Epidermal melanocyte (primary cell): ENCODE results near the gene TEAD1.

Source experiments
- DNase-seq: peaks from one replicate; pipeline ENCODE4 v3.0.0; 2011; ENCODE audit warnings: low spot score; ENCODE audit not compliant: insufficient read length

The TEAD1 gene

DNA sequence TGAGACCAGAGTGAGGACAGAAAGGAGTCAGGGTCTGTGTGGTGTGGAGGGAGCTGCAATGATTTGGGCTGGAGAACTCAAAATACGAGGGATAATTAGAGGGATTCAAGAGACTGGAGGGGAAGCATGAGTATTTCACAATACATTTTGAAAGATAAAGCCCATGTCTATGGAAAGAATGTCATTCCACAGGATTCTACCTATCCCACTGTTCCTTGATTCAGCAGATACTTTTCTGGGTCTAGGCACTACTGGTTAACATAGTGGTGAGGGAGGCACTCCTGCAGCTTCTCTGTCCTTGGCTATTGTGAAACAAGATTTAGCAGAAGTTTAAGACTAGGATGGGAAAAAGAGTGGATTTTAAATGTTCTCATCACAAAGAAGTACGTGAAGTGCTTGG is 262.0 kb downstream of the TEAD1 start:
- DNase-seq, result no peak

DNA sequence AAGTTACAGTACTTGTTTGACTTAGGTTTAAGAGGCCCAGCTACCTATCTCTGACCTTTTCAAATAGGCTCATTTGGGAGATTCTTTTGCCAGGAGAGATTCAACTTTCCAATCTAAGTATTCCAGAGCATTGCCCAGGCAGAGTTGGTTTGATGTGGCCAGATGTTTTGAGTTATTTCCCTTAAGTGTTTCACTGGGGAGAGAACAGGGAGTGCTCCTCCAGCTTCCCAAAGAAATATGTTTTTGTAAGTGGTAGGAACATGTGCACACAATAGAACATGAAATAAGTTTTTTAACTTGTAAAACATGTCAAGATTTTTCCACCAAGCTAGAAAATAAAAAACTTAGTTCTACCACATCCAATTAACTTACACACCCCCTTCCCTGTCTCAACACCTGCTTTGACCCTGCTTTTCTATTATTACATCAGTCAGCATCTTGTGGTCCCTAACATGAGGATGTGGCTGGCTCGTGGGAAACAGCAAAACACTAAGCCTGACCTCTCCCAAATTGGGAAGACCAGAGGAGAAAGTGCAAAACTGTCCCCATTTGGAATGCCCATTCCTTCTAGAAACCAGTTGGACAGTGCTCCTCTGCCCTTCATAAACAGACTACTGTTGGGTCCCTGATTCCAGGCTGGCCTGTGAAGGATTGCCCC is 264.5 kb downstream of the TEAD1 start:
- no peak for DNase-seq

DNA sequence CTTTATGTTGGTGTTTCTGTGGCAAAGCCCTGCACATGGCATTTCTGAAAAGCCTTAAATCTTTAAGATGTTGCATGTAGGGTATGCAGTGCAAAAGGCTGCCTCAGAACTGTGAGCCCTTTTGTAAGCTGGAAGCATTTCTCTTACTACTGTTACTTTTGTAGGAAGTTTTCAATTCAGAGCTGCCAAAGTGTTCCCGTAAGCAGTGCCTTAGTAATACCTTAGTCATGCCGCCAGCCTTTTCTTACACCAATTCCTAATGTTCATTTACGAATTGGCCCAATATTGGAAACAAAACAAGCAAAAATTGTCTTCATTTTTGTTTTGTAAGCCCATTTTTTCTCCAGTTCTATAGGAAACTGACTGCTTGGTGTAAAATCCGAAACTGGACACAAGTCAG is 267.4 kb downstream of the TEAD1 start:
- DNase-seq, result no peak

DNA sequence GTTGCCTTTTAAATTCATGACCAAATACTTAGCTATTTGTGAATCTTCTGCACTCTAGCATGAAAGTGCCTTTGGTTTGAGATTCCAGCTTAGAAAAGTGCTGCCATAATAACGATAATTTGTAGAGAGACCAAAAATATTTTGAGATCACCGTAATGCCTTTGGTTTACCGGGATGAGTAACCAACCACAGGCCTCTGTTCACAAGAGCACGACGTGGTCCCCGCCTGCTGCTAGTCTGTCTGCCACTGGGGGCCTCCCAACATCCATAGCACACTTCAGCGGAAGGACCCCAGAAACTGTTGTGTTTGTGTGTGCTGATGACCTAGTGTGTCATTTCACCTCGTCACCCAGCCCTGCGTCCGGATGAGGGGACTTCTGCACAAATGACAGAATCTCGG is 267.9 kb downstream of the TEAD1 start:
- DNase-seq, result no peak

DNA sequence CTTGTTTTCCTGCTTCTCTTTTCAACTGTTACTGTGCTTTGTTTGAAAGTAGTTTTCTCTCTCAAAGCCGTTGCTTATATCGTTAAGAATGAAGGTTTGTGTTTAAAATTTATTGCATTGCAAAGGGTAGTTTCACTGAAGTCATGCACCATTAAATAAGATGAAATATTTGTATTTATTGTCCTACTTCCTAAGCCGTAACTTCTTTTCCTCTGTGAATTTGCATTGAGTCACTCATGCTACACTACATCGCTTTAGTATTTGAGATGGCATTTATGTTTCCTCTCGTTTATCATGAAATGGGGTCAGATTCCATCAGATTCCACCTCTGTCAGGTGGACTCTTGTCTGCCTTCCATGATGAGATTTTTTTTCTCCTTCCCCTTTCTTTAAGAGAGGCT is 269.1 kb downstream of the TEAD1 start:
- DNase-seq, result no peak

DNA sequence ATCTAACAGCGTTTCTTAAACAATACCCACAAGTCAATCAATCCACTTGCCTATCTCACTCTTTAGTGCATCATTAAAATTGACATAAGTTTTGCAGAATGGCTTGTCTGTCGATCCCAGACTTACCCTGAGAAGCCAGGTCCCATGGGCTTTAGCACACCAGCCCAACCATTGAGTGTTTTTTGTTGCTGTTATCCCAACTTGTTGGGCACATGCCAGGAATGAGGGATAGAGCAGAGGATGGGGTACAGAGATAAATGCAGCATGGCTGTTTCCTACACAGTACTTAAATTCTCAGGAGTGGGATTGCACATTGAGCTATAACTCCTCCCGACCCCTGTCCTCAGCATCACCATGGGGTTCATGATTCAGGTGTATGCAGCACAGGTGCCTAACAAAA is 270.7 kb downstream of the TEAD1 start:
- no peak for DNase-seq

DNA sequence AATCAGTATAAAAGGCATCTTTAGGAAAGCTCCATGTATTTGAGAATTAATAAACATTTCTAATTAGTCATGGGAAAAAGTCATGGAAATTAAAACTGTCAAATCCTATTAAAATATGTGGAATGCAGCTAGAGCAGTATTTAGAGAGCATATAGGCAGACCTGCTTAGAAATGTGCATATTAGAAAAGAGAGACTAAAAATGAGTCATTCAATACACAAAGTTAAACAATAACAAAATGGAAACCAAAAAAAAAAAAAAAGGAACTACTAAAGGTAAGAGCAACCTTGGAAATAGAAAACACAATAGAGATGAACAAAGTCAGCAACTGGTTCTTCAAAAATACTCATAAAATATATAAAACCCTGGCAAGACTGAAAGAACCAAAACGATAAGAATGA is 275.2 kb downstream of the TEAD1 start:
- no peak for DNase-seq

DNA sequence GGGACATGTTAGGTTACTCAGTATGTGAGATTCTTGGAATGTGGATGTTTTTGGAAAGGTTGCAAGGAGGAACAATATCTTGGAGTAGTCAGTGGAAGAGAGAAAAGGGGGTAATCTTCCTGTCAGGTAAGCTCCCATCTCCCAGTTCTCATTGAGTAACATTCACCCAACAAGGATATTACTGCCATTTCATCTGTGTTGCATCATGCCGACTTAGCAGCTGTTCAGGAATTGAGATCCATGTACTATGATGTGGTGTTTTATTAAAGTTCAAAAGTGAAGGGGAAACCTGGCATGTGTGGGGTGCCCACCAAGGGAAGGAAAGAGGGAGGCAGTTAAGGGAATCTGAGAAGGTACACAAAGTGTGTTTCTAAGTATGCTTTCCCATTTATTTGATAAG is 276.4 kb downstream of the TEAD1 start:
- no peak for DNase-seq

DNA sequence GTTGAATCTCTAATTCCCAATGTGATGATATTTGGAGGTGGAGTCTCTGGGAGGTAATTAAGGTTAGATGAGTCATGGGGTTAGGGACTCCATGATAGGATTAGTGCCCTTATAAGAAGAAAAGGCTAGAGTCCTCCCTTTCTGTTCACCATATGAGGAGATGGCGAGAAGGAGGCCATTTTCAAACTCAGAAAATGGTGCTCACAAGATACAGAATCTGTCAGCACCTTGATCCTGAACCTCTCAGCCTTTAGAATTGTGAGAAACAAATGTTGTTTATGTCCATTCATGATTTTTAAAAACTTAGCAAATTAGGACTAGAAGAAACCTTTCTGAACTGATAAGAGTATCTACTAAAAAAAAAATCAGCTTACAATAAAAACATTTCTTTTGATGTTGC is 277.2 kb downstream of the TEAD1 start:
- no peak for DNase-seq

DNA sequence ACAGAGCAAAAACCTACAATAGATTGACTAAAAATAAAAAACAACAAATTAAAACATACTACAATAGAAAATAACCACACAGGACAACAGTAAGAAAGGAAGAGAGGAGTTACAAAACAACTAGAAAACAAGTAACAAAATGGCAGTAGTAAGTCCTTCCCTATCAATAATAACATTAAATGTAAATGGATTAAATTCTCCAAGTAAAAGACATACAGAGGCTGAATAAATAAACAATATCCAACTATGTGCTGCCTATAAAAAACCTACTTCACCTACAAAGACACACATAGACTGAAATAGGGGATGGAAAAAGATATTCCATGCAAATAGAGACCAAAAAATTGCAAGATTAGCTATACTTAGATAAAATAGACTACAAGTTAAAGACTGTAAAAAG is 277.9 kb downstream of the TEAD1 start:
- no peak for DNase-seq

DNA sequence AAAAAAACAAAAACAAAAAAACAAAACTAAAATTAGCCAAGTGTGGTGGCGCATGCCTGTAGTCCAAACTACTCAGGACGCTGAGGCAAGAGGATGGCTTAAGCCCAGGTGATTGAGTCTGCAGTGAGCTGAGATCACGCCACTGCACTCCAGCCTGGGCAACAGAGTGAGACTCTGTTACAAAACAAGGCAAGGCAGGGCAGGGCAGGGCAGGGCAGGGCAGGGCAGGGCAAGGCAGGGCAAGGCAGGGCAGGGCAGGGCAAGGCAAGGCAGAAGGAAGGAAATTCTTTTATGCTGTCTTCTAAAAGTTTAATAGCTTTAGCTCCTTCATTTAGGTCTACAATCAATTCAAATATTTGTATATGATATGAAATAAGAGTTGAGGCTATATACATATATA is 284.8 kb downstream of the TEAD1 start:
- DNase-seq, result no peak

DNA sequence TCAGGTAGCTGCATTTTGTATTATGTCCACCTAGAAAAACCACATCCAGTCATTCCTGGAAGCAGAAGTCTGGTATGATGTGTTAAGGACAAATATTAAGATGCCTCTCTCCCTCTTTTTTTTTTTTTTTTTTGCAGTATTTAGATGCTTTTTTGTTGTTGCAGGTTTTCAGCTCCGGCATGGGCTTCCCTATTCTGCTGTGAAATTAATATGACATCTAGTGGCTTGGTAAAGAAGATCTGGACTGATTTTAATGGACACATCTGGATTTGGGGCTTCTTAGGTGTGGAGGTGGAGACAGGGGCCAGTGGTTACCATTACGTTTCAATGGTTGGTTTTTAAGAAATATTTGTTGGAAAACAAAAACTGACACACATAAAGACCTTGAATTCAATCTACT is 287.4 kb downstream of the TEAD1 start:
- no peak for DNase-seq

DNA sequence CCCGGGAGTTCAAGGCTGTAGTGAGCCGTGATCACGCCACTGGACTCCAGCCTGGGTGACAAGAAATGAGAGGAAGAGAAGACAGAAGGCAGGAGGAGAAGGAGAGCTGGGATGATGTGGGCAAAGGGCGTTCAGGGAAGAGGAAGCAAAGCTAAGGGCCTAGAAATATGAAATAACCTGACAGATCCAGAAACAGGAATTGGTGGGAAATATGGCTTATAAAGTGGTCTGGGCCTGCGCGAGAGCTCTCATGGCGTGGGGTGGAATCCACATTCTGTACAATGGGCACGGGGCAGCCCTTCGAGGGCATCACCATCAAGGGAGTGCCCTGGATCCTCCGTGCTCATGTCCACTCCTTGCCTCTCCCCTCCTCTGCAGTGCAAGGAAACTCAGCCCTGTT is 288.1 kb downstream of the TEAD1 start:
- DNase-seq, result no peak

DNA sequence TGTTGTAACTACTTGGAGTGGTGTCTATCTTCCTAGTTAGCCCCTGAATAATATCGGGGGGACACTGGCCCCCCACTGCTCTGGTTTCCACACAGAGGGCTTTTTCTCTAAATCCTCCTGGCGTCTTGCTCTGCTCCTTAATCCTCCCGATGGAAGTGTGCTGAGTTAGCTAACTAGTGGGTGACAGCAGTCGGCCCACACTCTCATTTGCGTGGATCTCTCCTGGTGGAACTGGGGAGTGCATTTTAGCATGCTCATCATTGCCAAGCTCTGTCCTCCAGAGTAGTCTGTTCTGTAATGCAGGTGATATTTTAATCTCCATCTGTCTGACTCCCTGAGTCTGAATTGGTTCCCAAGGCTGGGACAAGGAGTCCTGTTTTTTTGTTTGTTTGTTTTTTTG is 288.8 kb downstream of the TEAD1 start:
- no peak for DNase-seq

DNA sequence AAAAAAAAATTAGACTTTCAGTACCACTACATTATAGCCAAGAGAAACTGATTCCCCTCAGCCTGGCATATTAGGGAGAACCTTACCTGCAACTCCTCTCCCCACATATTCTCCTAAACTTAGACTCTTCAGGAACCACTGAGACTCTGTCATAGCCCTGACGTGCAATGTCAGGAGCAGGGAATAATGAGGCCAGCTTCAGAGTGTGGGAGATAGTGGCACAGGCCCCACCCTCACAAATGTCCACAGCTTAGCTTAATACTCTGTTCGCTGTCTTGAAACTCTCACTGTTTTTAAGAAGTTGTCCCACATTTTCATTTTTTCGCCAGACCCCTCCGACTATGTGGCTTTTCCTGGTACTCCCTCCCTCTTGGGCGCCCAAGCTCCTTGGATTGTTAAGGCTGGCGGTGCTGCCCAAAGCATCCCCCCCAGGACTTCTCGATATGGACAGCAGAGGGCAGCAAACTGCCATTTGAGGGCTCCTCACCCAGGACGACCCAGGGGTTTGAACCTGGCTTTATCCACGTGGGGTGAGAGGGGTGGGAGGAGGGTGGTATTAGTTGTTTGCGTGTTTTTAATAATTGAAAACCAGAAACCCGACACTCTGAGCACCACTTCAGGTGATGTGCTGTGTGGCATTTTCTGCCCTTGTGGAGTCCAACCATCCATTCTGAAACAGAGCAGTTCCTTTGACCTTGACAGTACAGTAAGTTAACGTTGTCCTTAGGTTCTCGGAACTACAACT is 289.7 kb downstream of the TEAD1 start:
- peak; percentile 87 for DNase-seq

DNA sequence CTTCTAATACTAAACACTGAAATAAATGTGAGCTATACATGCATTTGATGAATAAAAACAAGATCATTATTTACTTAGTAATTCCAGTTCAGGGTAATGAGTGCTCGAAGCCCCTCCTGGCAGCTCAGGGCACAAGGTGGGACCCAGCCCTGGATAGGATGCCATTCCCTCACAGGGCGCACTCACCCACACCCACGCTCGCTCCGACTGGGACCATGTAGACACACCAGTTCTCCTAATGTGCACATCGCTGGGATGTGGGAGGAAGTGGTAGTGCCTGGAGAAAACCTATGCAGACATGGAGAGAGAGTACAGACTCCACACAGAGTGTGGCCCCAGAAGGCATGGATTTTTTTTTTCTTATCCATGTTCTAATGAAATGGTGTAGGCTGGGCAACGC is 290.4 kb downstream of the TEAD1 start:
- DNase-seq, result no peak

DNA sequence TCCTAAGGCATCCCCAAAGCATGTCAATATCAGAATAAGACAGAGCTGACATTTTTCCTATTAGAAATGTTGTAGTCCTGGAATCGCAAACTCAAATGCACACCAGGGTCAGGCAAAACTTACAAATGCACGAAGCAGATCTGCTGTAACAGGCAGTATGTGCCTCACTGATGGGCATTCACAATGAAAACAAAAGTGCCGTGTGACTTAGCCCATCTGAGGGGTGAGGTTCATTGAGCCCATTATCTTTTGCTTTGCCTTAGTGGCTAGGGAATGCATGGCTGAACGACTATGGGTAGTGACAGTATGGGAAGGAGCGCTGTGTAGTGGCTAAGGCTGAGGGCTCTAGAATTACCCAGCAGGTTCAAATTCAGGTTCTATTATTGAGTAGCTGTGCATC is 291.8 kb downstream of the TEAD1 start:
- no peak for DNase-seq

DNA sequence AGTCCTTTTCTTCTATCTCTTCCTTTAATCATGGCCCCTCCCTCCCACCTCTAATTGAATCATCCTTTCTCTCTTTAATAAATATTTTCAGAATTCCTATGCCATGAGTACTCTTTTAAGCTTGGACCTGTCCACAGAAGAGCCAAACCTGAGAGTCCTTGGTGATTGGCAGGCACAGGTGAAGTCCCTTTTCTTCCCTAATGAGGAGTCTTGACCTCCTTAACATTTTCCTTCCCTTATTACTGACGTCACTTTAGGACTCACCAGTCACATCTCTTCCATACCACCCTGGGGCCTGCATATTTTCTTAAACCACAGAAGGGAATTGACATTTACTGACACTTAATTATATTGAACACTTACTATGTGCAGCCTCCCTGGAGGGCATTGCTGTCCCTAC is 293.9 kb downstream of the TEAD1 start:
- no peak for DNase-seq

DNA sequence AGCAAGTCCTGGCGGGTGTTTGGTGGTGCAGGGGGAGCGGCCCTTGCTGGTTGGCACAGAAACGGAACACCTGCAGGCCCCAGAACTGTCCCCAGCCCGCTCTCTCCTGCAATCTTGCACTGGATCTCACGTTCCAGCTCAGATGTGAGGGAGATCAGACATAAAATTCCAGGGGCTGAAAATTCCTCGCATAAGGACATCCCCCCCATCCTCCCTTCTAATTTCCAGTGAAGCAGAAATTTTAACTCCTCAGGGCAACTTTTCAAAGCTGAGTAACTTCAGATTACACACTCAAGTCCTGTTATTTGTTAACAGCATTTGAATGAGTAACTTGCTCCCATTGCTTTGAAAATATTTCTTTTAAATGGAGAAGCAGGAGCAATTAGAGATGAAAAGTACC is 294.6 kb downstream of the TEAD1 start:
- no peak for DNase-seq

DNA sequence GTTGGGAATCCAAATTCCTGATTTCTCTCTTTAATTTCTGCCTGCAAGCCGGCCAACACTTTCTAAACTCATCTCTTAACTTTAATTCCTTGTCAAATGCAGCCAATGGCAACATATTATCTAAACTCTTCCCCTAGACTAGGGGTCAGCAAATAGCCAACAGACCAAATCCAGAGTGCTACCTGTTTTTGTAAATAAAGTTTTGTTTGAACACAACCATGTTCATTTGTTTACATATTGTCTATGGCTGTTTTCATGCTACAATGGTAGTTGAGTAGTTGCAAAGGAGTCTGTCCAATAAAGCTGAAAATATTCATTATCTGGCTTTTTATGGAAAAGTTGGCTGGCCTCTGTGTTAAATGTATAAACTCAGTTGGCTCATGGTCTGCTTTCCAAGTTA is 297.7 kb downstream of the TEAD1 start:
- no peak for DNase-seq

DNA sequence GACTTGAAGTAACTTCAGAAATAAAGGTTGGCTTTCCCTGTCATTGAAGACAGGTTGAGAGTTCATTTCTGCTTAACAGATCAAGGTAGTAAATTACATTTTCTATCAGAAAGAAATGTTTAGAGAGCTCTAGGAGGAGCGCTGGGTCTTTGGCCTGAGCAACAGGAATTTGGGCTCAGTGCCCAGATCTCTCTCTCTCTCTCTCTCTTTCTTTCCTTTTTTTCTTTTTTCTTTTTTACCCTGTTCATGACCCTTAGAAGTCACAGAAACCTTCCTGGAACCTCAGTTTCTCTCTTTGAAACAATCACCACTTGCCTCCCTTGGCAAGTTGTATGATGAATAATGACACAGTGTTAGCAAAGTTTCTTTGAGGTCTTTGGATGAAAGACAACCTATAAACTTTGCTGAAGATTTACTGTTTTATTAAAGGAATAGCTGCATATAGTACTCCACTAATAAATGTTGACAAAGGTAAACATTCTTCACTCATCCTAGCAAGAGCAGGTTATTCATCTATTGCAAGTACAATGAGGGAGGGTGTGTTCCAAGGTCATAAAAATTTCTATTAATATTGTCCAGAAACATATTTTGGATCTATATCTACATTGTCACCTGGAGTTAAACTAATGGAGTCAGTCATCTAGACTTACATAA is 299.4 kb downstream of the TEAD1 start:
- DNase-seq, result no peak

DNA sequence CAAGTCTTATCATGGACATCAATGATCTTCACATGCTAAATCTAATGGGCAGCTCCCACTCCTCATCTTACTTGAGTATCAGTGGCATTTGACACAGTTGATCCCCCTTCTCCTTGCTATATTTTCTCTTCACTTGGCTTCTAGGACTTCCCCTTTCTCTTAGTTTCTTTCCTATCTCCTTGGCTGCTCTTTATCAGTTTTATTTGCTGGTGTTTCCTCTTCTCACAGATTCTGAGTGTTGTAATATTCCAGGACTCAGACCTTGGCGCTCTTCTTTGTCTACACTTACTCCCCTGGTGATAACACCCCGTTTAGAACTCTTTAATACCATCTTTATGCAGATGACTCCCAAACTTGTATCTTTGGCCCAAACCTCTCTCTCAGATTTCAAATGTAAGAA is 301.0 kb downstream of the TEAD1 start:
- no peak for DNase-seq
